HepG2 (cell line): ENCODE results near the gene SPRED2. TPM values are rescaled to one million over a fixed set of nuclear protein-coding genes. Genes with fewer than 3 reads are reported as not detected.

Experiments used
- ATF7 ChIP-seq, 2 experiments: fragments of 450-650 bp in 1 of 2; sonication (generic) in 1 of 2; formaldehyde crosslinking in 1 of 2; IDR thresholded peaks; 2 replicates each; pipeline versions ENCODE4 v1.4.0 to v1.6.1; 2016 to 2020; ENCODE audit warnings: antibody characterized with exemption in 1 of 2, mild to moderate bottlenecking in 1 of 2, missing genetic modification reagents in 1 of 2
- ISX ChIP-seq: sonication (generic); formaldehyde crosslinking; conservative IDR thresholded peaks from 2 replicates; pipeline ENCODE4 v1.5.0; 2020; ENCODE audit warnings: missing genetic modification reagents
- RAD21 ChIP-seq: fragments of 450-650 bp; formaldehyde crosslinking; IDR thresholded peaks from 2 replicates; pipeline ENCODE4 v1.5.0; 2020; ENCODE audit warnings: mild to moderate bottlenecking
- RBAK ChIP-seq: sonication (generic); formaldehyde crosslinking; IDR thresholded peaks from 2 replicates; pipeline ENCODE4 v1.5.1; 2020; ENCODE audit warnings: mild to moderate bottlenecking, missing genetic modification reagents
- SP140L ChIP-seq: sonication (generic); formaldehyde crosslinking; IDR thresholded peaks from 2 replicates; pipeline ENCODE4 v1.4.0; 2020; ENCODE audit warnings: missing genetic modification reagents, borderline replicate concordance
- STAT5B ChIP-seq: sonication (generic); formaldehyde crosslinking; IDR thresholded peaks from 2 replicates; pipeline ENCODE4 v1.4.0; 2020; ENCODE audit warnings: missing genetic modification reagents
- XRCC5 ChIP-seq: fragments of 200-400 bp; formaldehyde crosslinking; optimal IDR thresholded peaks from 2 replicates; pipeline ENCODE3; 2017; ENCODE audit warnings: mild to moderate bottlenecking, low read length
- ZFP1 ChIP-seq: IDR thresholded peaks from 2 replicates; pipeline ENCODE4 v1.6.1; 2016
- ZKSCAN5 ChIP-seq: sonication (generic); formaldehyde crosslinking; IDR thresholded peaks from 2 replicates; pipeline ENCODE4 v1.5.1; 2020; ENCODE audit warnings: mild to moderate bottlenecking, missing genetic modification reagents
- ZNF569 ChIP-seq: sonication (generic); formaldehyde crosslinking; IDR thresholded peaks from 2 replicates; pipeline ENCODE4 v1.5.0; 2020; ENCODE audit warnings: mild to moderate bottlenecking, missing genetic modification reagents, moderate library complexity, borderline replicate concordance
- ZNF678 ChIP-seq: sonication (generic); formaldehyde crosslinking; IDR thresholded peaks from 2 replicates; pipeline ENCODE4 v1.4.0; 2020; ENCODE audit warnings: mild to moderate bottlenecking, missing genetic modification reagents
- ZNF75D ChIP-seq: sonication (generic); formaldehyde crosslinking; IDR thresholded peaks from 2 replicates; pipeline ENCODE4 v1.8.1; 2023; ENCODE audit warnings: missing genetic modification reagents, mild to moderate bottlenecking, borderline replicate concordance
- ZNF772 ChIP-seq: sonication (generic); formaldehyde crosslinking; IDR thresholded peaks from 2 replicates; pipeline ENCODE4 v1.5.0; 2020; ENCODE audit warnings: mild to moderate bottlenecking, missing genetic modification reagents
- ZNF781 ChIP-seq: sonication (generic); formaldehyde crosslinking; IDR thresholded peaks from 2 replicates; pipeline ENCODE4 v1.5.1; 2020; ENCODE audit warnings: borderline replicate concordance, mild to moderate bottlenecking, missing genetic modification reagents; ENCODE audit errors: not compliant biosample characterization
- ZNF878 ChIP-seq: sonication (generic); formaldehyde crosslinking; IDR thresholded peaks from 2 replicates; pipeline ENCODE4 v1.8.1; 2023; ENCODE audit warnings: mild to moderate bottlenecking, missing genetic modification reagents, moderate library complexity
- polyA plus RNA-seq, 8 experiments: library from polyadenylated mRNA; depleted of rRNA in 3 of 8; stranded (reverse) in 7 of 8; unstranded in 1 of 8; fragments of >200 nt; fragmentation: Illumina TruSeq in 4 of 8; extraction: Trizol in 4 of 8; gene quantifications; 2 replicates each; pipeline versions ENCODE4 v1.2.1 to v1.2.3, GENCODE V29; 2011 to 2016; ENCODE audit warnings: low read depth in 4 of 8, missing spikeins in 1 of 8, mixed read lengths in 1 of 8; ENCODE audit not compliant: insufficient read depth in 1 of 8
- total RNA-seq, 5 experiments: library from RNA; depleted of rRNA; stranded (reverse); fragments of >200 nt; fragmentation: Illumina TruSeq; extraction: Trizol; gene quantifications; 2 replicates each; pipeline ENCODE4 v1.2.3, GENCODE V29; 2016; ENCODE audit warnings: low read depth in 1 of 5
- TF ChIP-seq, protein P1 (sequence below): sonication (generic); formaldehyde crosslinking; IDR thresholded peaks from 2 replicates; pipeline ENCODE4 v1.4.0; 2020; ENCODE audit warnings: mild to moderate bottlenecking, missing genetic modification reagents, borderline replicate concordance
- TF ChIP-seq, protein P2 (sequence below): sonication (generic); formaldehyde crosslinking; IDR thresholded peaks from 2 replicates; pipeline ENCODE4 v1.4.0; 2020; ENCODE audit warnings: missing genetic modification reagents; ENCODE audit errors: not compliant biosample characterization
- TF ChIP-seq, protein P3 (sequence below): sonication (generic); formaldehyde crosslinking; conservative IDR thresholded peaks from 2 replicates; pipeline ENCODE4 v1.8.1; 2023; ENCODE audit warnings: missing genetic modification reagents
- TF ChIP-seq, protein P4 (sequence below): IDR thresholded peaks from 2 replicates; pipeline ENCODE4 v1.6.1; 2016; ENCODE audit warnings: low read depth, control low read depth
- TF ChIP-seq, protein P5 (sequence below): sonication (generic); formaldehyde crosslinking; IDR thresholded peaks from 2 replicates; pipeline ENCODE4 v1.8.0; 2022; ENCODE audit warnings: mild to moderate bottlenecking, missing genetic modification reagents

Gene SPRED2
- total and polyA plus RNA-seq, 2 of the 13 experiments (the other 11 are each of a cell fraction or from before 2014, with no cell fraction given): 13.0 to 37.0 TPM

DNA sequence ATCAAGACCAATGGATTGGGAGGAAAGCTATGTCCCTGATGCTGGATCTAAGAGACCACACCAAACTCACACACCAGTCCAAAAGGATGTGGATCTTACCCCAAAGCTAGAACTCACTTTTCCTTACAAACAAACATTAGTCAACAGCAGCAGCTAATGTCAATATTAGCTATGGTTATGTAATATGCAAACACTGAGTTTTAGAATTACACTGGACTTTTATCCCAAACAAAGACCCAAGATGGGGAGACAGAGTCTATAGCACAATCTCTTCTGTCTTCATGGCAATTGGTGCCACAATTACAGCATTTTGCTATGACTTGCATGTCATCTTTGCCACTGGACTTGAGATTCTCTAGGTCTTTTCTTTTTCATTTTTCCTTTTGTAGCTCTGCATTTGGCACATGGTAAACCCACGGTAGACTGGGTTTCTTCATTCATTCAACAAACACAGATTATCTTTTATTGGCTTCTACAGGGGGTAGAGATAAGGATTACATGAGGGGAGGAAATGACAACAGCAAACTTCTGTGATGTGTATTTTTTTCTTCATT, 59.0 kb downstream of the SPRED2 start (continued):
- TF ChIP-seq ZNF878 (CRISPR knock-in tag): peak; percentile 84
- no peak for TF ChIP-seq ZNF75D (CRISPR knock-in tag)
- TF ChIP-seq RBAK (CRISPR knock-in tag): no peak
- TF ChIP-seq SP140L (CRISPR knock-in tag): peak; percentile 80; the same call in 1 of the 2 replicates
- TF ChIP-seq, protein P1, sequence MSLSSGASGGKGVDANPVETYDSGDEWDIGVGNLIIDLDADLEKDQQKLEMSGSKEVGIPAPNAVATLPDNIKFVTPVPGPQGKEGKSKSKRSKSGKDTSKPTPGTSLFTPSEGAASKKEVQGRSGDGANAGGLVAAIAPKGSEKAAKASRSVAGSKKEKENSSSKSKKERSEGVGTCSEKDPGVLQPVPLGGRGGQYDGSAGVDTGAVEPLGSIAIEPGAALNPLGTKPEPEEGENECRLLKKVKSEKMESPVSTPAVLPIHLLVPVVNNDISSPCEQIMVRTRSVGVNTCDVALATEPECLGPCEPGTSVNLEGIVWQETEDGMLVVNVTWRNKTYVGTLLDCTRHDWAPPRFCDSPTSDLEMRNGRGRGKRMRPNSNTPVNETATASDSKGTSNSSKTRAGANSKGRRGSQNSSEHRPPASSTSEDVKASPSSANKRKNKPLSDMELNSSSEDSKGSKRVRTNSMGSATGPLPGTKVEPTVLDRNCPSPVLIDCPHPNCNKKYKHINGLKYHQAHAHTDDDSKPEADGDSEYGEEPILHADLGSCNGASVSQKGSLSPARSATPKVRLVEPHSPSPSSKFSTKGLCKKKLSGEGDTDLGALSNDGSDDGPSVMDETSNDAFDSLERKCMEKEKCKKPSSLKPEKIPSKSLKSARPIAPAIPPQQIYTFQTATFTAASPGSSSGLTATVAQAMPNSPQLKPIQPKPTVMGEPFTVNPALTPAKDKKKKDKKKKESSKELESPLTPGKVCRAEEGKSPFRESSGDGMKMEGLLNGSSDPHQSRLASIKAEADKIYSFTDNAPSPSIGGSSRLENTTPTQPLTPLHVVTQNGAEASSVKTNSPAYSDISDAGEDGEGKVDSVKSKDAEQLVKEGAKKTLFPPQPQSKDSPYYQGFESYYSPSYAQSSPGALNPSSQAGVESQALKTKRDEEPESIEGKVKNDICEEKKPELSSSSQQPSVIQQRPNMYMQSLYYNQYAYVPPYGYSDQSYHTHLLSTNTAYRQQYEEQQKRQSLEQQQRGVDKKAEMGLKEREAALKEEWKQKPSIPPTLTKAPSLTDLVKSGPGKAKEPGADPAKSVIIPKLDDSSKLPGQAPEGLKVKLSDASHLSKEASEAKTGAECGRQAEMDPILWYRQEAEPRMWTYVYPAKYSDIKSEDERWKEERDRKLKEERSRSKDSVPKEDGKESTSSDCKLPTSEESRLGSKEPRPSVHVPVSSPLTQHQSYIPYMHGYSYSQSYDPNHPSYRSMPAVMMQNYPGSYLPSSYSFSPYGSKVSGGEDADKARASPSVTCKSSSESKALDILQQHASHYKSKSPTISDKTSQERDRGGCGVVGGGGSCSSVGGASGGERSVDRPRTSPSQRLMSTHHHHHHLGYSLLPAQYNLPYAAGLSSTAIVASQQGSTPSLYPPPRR (CRISPR knock-in tag): peak; percentile 99
- TF ChIP-seq ISX (CRISPR knock-in tag): no peak
- TF ChIP-seq, protein P2, sequence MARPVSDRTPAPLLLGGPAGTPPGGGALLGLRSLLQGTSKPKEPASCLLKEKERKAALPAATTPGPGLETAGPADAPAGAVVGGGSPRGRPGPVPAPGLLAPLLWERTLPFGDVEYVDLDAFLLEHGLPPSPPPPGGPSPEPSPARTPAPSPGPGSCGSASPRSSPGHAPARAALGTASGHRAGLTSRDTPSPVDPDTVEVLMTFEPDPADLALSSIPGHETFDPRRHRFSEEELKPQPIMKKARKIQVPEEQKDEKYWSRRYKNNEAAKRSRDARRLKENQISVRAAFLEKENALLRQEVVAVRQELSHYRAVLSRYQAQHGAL (CRISPR knock-in tag): peak; percentile 87
- peak; percentile 31 for TF ChIP-seq XRCC5
- TF ChIP-seq, protein P3, sequence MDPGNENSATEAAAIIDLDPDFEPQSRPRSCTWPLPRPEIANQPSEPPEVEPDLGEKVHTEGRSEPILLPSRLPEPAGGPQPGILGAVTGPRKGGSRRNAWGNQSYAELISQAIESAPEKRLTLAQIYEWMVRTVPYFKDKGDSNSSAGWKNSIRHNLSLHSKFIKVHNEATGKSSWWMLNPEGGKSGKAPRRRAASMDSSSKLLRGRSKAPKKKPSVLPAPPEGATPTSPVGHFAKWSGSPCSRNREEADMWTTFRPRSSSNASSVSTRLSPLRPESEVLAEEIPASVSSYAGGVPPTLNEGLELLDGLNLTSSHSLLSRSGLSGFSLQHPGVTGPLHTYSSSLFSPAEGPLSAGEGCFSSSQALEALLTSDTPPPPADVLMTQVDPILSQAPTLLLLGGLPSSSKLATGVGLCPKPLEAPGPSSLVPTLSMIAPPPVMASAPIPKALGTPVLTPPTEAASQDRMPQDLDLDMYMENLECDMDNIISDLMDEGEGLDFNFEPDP: no peak
- no peak for TF ChIP-seq ZNF781 (CRISPR knock-in tag)
- TF ChIP-seq RAD21: peak; percentile 50; the same call in 1 of the 2 replicates
- TF ChIP-seq, protein P4, sequence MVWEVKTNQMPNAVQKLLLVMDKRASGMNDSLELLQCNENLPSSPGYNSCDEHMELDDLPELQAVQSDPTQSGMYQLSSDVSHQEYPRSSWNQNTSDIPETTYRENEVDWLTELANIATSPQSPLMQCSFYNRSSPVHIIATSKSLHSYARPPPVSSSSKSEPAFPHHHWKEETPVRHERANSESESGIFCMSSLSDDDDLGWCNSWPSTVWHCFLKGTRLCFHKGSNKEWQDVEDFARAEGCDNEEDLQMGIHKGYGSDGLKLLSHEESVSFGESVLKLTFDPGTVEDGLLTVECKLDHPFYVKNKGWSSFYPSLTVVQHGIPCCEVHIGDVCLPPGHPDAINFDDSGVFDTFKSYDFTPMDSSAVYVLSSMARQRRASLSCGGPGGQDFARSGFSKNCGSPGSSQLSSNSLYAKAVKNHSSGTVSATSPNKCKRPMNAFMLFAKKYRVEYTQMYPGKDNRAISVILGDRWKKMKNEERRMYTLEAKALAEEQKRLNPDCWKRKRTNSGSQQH (CRISPR knock-in tag): peak; percentile 81; the same call in 1 of the 2 replicates
- TF ChIP-seq ATF7 (IDR thresholded peaks at IDR 0.05): peak; percentile 73
- TF ChIP-seq ATF7 (CRISPR knock-in tag; IDR thresholded peaks at IDR 0.05): no peak; the same call in 1 of the 2 replicates
- TF ChIP-seq ZNF569 (CRISPR knock-in tag): no peak
- peak; percentile 95; the same call in 1 of the 2 replicates for TF ChIP-seq STAT5B (CRISPR knock-in tag)
- TF ChIP-seq, protein P5, sequence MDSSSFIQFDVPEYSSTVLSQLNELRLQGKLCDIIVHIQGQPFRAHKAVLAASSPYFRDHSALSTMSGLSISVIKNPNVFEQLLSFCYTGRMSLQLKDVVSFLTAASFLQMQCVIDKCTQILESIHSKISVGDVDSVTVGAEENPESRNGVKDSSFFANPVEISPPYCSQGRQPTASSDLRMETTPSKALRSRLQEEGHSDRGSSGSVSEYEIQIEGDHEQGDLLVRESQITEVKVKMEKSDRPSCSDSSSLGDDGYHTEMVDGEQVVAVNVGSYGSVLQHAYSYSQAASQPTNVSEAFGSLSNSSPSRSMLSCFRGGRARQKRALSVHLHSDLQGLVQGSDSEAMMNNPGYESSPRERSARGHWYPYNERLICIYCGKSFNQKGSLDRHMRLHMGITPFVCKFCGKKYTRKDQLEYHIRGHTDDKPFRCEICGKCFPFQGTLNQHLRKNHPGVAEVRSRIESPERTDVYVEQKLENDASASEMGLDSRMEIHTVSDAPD (CRISPR knock-in tag): peak; percentile 96
- TF ChIP-seq ZKSCAN5 (CRISPR knock-in tag): no peak
- TF ChIP-seq ZNF772 (CRISPR knock-in tag): peak; percentile 96
- no peak for TF ChIP-seq ZNF678
- peak; percentile 97 for TF ChIP-seq ZFP1 (CRISPR knock-in tag)
